ENCODE results near the gene ZDHHC21. TPM values are rescaled to one million over a fixed set of nuclear protein-coding genes. Genes with fewer than 3 reads are reported as not detected.

ZDHHC21 gene
- total and polyA plus RNA-seq, 2 of the 8 experiments (the other 6 are each of a cell fraction or from before 2014, with no cell fraction given) = 1.9 to 6.0 TPM

GRCh38 chr9:14563902-14564624 is 129.2 kb downstream of the ZDHHC21 start (continued):
- TF ChIP-seq ATF2 (IDR thresholded peaks at IDR 0.05; ENCODE audit: low read length) = no peak
- TF ChIP-seq CHD1 (IDR thresholded peaks at IDR 0.05; ENCODE audit: low read depth, low read length) = no peak
- TF ChIP-seq GTF2F1 (IDR thresholded peaks at IDR 0.05; ENCODE audit: borderline replicate concordance, low read depth, low read length) = no peak
- no peak for TF ChIP-seq GABPA (IDR thresholded peaks at IDR 0.05; ENCODE audit: borderline replicate concordance, insufficient read depth, low read length)
- TF ChIP-seq BRCA1 (IDR thresholded peaks at IDR 0.05; ENCODE audit: low read depth, low read length) = no peak
- no peak for TF ChIP-seq SIN3A (conservative IDR thresholded peaks at IDR 0.05 in 1 of 2, IDR thresholded peaks at IDR 0.05 in 1 of 2; ENCODE audit: low read depth in 1 of 2, low read length in 2 of 2)
- TF ChIP-seq FOSL1 (IDR thresholded peaks at IDR 0.05; ENCODE audit: insufficient read depth, low read depth, low read length) = no peak
- TF ChIP-seq RAD21 (IDR thresholded peaks at IDR 0.05 in 1 of 2, conservative IDR thresholded peaks at IDR 0.05 in 1 of 2; ENCODE audit: low read depth in 2 of 2, low read length in 2 of 2) = no peak
- TF ChIP-seq KDM1A (IDR thresholded peaks at IDR 0.05; ENCODE audit: borderline replicate concordance, low read length) = no peak
